Measurements from ENCODE around the gene PYGM. TPM values are rescaled to one million over a fixed set of nuclear protein-coding genes. Genes with fewer than 3 reads are reported as not detected.

PYGM gene
- total RNA-seq, 6 experiments from 2014 or later, result 0.11 to 0.21 (median 0.13) TPM; not detected in 2

GRCh38 chr11:64789331-64790204 lies 29.8 kb upstream of the PYGM start:
- H3K4me3 Mint-ChIP-seq, result no peak overlapping the region
- no peaks in the 10 kb centered on the region for H3K36me3 Mint-ChIP-seq (ENCODE audit: low read depth)
- no peaks in the 10 kb centered on the region for H3K9me3 Mint-ChIP-seq
- DNase-seq, result no peak
- H3K27me3 Mint-ChIP-seq (ENCODE audit: insufficient read depth), result peaks cover 1% of the 10 kb centered on the region
- H3K4me1 Mint-ChIP-seq (ENCODE audit: low read depth), result no peaks in the 10 kb centered on the region
- no peak overlapping the region for H3K27ac Mint-ChIP-seq
- TF ChIP-seq, protein P1, sequence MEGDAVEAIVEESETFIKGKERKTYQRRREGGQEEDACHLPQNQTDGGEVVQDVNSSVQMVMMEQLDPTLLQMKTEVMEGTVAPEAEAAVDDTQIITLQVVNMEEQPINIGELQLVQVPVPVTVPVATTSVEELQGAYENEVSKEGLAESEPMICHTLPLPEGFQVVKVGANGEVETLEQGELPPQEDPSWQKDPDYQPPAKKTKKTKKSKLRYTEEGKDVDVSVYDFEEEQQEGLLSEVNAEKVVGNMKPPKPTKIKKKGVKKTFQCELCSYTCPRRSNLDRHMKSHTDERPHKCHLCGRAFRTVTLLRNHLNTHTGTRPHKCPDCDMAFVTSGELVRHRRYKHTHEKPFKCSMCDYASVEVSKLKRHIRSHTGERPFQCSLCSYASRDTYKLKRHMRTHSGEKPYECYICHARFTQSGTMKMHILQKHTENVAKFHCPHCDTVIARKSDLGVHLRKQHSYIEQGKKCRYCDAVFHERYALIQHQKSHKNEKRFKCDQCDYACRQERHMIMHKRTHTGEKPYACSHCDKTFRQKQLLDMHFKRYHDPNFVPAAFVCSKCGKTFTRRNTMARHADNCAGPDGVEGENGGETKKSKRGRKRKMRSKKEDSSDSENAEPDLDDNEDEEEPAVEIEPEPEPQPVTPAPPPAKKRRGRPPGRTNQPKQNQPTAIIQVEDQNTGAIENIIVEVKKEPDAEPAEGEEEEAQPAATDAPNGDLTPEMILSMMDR (IDR thresholded peaks at IDR 0.05), result no peak

DNA sequence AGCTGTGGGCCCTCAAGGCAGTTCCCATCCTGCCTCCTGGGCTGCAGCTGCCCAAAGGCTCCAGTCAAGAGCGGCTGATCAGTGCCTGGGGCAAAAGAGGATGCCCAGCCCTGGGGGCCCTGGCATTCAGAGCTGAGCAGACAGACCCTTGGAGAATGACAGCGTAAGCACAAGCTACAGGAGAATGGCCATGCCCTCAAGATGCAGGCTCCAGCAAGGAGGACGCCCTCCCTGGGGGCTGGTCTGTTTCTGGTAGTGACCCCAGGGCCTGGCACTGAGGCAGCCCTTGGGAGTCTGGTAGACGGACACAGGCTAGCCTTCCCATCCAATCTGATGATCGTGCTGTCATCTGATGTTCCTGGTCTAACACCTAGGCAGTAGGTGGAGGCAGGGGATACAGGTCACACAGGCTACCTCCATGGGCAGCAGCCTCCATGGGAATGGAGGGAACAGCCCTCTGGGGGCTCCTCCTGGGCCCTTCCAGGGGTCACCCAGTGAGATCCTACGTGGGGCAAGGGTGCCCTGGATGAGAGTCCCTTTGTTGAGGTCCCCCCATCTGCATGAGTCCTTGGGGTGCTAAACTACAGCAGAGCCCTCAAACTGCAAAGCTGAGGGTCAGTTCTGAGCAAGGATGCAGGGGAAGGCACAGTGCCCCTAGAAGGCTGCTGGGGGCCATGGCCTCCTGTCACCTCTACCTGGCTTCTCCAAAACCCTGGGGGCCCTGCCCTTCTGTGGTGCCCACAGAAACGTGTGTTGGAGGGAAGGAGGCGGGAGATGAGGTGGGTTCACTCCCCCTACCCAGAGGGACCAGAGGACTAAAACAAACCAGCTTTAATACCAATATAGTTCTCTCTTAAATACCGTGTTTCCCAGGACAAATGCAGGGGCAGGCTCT lies 28.8 kb upstream of the PYGM start:
- Mint-ChIP-seq H3K27me3 (ENCODE audit: insufficient read depth) (peaks cover 1% of the 10 kb centered on the region), H3K4me3 (no peak overlapping the region), H3K27ac (no peak overlapping the region), H3K36me3 (ENCODE audit: low read depth) (no peaks in the 10 kb centered on the region), H3K4me1 (ENCODE audit: low read depth) (no peaks in the 10 kb centered on the region), H3K9me3 (no peaks in the 10 kb centered on the region)
- TF ChIP-seq, protein P1 (IDR thresholded peaks at IDR 0.05), result no peak
- no peak for DNase-seq

- Mint-ChIP-seq H3K36me3 (ENCODE audit: low read depth) (no peaks in the 10 kb centered on the region), H3K27ac (0 out of 2 replicates have a peak overlapping the region, but pooled peaks have one; percentile 24), H3K9me3 (no peaks in the 10 kb centered on the region), H3K4me3 (no peak overlapping the region), H3K4me1 (ENCODE audit: low read depth) (no peaks in the 10 kb centered on the region), H3K27me3 (ENCODE audit: insufficient read depth) (peaks cover 1% of the 10 kb centered on the region; the same call in 1 of the 2 replicates)
- peak; percentile 46 for DNase-seq
- TF ChIP-seq, protein P1 (IDR thresholded peaks at IDR 0.05), result peak; percentile 83
These were observed 27.9 kb upstream of the PYGM start for GRCh38 chr11:64787526-64788320.

- no peak overlapping the region for H3K4me3 Mint-ChIP-seq
- peaks cover 1% of the 10 kb centered on the region; the same call in 1 of the 2 replicates for H3K27me3 Mint-ChIP-seq (ENCODE audit: insufficient read depth)
- DNase-seq, result no peak
- H3K27ac Mint-ChIP-seq, result no peak overlapping the region
- TF ChIP-seq, protein P1 (IDR thresholded peaks at IDR 0.05), result no peak
- no peaks in the 10 kb centered on the region for H3K36me3 Mint-ChIP-seq (ENCODE audit: low read depth)
- H3K9me3 Mint-ChIP-seq, result no peaks in the 10 kb centered on the region
- no peaks in the 10 kb centered on the region for H3K4me1 Mint-ChIP-seq (ENCODE audit: low read depth)
These were observed 26.5 kb upstream of the PYGM start for GRCh38 chr11:64786308-64786707.

Data from HFFc6 (cell line).